GM12878 (cell line): ENCODE data around the gene WWOX. TPM values are rescaled to one million over a fixed set of nuclear protein-coding genes. Genes with fewer than 3 reads are reported as not detected.

Experiments used
- ATAC-seq: fragments of 200-7000 bp; cut with Tn5 transposase; 3 replicates; pipeline ENCODE4 v1.9.1; 2020; ENCODE audit warnings: mild to moderate bottlenecking, moderate library complexity
- BruUV-seq: library from RNA; stranded (reverse); fragments of 400-500 nt; replicated peaks from 2 replicates; lab custom pipeline; 2021; lab: Mats Ljungman, UMichigan
- CTCF ChIA-PET: fragments of 300-600 bp; sonication (Branson Sonifier 250); formaldehyde crosslinking; extraction: SDS; loops from one replicate; lab custom pipeline; 2021; ENCODE audit warnings: inconsistent platforms; lab: Yijun Ruan, JAX
- POLR2A ChIA-PET: fragments of 350-600 bp; formaldehyde crosslinking; extraction: SDS; loops from one replicate; lab custom pipeline; 2021; ENCODE audit warnings: inconsistent platforms; lab: Charles Lee
- RAD21 ChIA-PET: fragments of 300-600 bp; sonication (Branson Sonifier 250); formaldehyde crosslinking; loops from one replicate; lab custom pipeline; 2023; ENCODE audit warnings: antibody characterized with exemption; ENCODE audit not compliant: unreplicated experiment; lab: Charles Lee
- SMC1A ChIA-PET: fragments of 300-600 bp; sonication (Branson Sonifier 250); formaldehyde crosslinking; loops from one replicate; lab custom pipeline; 2023; ENCODE audit not compliant: unreplicated experiment, uncharacterized antibody; lab: Charles Lee
- DNase-seq: peaks from one replicate; pipeline ENCODE4 v3.0.0-alpha.2; 2011; ENCODE audit warnings: low read depth, low spot score
- FAIRE-seq: peaks from 3 replicates; lab custom pipeline; 2011; peaks lifted over from hg19 to GRCh38; lab: Jason Lieb, UNC
- H2AFZ ChIP-seq: 2 replicates; pipeline ENCODE4 v1.6.0; 2011; ENCODE audit warnings: low read depth, low read length, control low read depth; ENCODE audit not compliant: control insufficient read depth
- H3K27ac ChIP-seq: 2 replicates; pipeline ENCODE4 v1.5.1; 2011; ENCODE audit warnings: control low read depth; ENCODE audit not compliant: control insufficient read depth, insufficient read depth
- H3K27me3 ChIP-seq, 2 experiments: replicated peaks in 1 of 2; 2 replicates each; pipeline versions ENCODE4 v1.6.0 to v1.6.1; 2011; ENCODE audit warnings: low read length in 1 of 2; ENCODE audit not compliant: control insufficient read depth in 2 of 2, insufficient read depth in 2 of 2
- H3K36me3 ChIP-seq, 2 experiments: 2 replicates each; pipeline ENCODE4 v1.5.1; 2011; ENCODE audit warnings: low read length in 1 of 2; ENCODE audit not compliant: control insufficient read depth in 2 of 2, insufficient read depth in 2 of 2
- H3K4me1 ChIP-seq: 2 replicates; pipeline ENCODE4 v1.6.1; 2011; ENCODE audit warnings: mild to moderate bottlenecking, low read length, moderate library complexity, mixed read lengths; ENCODE audit not compliant: control insufficient read depth, insufficient read depth
- H3K4me2 ChIP-seq: 2 replicates; pipeline ENCODE4 v1.6.0; 2011; ENCODE audit warnings: control low read depth; ENCODE audit not compliant: control insufficient read depth, insufficient read depth
- H3K4me3 ChIP-seq: fragments of 200-600 bp; sonication (generic); 2 replicates; pipeline ENCODE4 v1.5.1; 2016
- H3K79me2 ChIP-seq: 2 replicates; pipeline ENCODE4 v1.6.0; 2011; ENCODE audit warnings: low read length; ENCODE audit not compliant: control insufficient read depth, insufficient read depth
- H3K9ac ChIP-seq: 2 replicates; pipeline ENCODE4 v1.8.0; 2011; ENCODE audit warnings: low read length, control low read depth, mixed read lengths; ENCODE audit not compliant: control insufficient read depth, insufficient read depth
- H3K9me3 ChIP-seq: replicated peaks from 3 replicates; pipeline ENCODE4 v1.5.1; 2011; ENCODE audit warnings: mild to moderate bottlenecking, low read length; ENCODE audit not compliant: control insufficient read depth, insufficient read depth
- H4K20me1 ChIP-seq: 2 replicates; pipeline ENCODE4 v1.6.0; 2011; ENCODE audit not compliant: control insufficient read depth, insufficient read depth
- ASH2L ChIP-seq: fragments of 300-600, 200-600 bp; sonication (generic); IDR thresholded peaks from 2 replicates; pipeline ENCODE4 v1.6.1; 2017; ENCODE audit warnings: low read depth, mild to moderate bottlenecking, borderline replicate concordance
- FOXK2 ChIP-seq: fragments of 450-650 bp; IDR thresholded peaks from 2 replicates; pipeline ENCODE4 v1.6.1; 2017; ENCODE audit warnings: mild to moderate bottlenecking, moderate library complexity
- JUND ChIP-seq: IDR thresholded peaks from 2 replicates; pipeline ENCODE4 v1.6.1; 2012; ENCODE audit warnings: low read depth, mild to moderate bottlenecking, low read length, improper control_type of control experiment, moderate library complexity
- KAT2A ChIP-seq: conservative IDR thresholded peaks from 2 replicates; pipeline ENCODE4 v1.6.1; 2011; ENCODE audit warnings: low read depth, low read length; ENCODE audit not compliant: control insufficient read depth
- KDM1A ChIP-seq: fragments of 200-600 bp; sonication (generic); IDR thresholded peaks from 2 replicates; pipeline ENCODE4 v1.6.1; 2016; ENCODE audit warnings: borderline replicate concordance
- MTA3 ChIP-seq: IDR thresholded peaks from 2 replicates; pipeline ENCODE4 v1.6.1; 2012; ENCODE audit warnings: low read length, inconsistent platforms, borderline replicate concordance
- RAD21 ChIP-seq: IDR thresholded peaks from 2 replicates; pipeline ENCODE4 v1.6.1; 2011; ENCODE audit warnings: mild to moderate bottlenecking, low read depth, low read length, moderate library complexity; ENCODE audit not compliant: insufficient read depth
- RBBP5 ChIP-seq: fragments of 200-600 bp; sonication (generic); conservative IDR thresholded peaks from 2 replicates; pipeline ENCODE4 v1.6.1; 2016
- SUPT20H ChIP-seq: IDR thresholded peaks from 2 replicates; pipeline ENCODE4 v1.6.1; 2011; ENCODE audit warnings: low read depth, mild to moderate bottlenecking, low read length, moderate library complexity, borderline replicate concordance; ENCODE audit not compliant: control insufficient read depth
- TAF1 ChIP-seq: IDR thresholded peaks from 2 replicates; pipeline ENCODE4 v1.6.1; 2011; ENCODE audit warnings: mild to moderate bottlenecking, low read depth, low read length, borderline replicate concordance
- TCF12 ChIP-seq: IDR thresholded peaks from 2 replicates; pipeline ENCODE4 v1.6.1; 2011; ENCODE audit warnings: low read depth, mild to moderate bottlenecking, low read length
- TCF7 ChIP-seq: IDR thresholded peaks from 2 replicates; pipeline ENCODE4 v1.6.1; 2014; ENCODE audit warnings: antibody characterized with exemption, borderline replicate concordance
- YBX1 ChIP-seq: fragments of 450-650 bp; IDR thresholded peaks from 2 replicates; pipeline ENCODE4 v1.6.1; 2016; ENCODE audit warnings: antibody characterized with exemption
- WGBS: methylation state at CpG from one replicate; pipeline ENCODE4 v1.1.6; 2016; ENCODE audit warnings: low lambda C conversion rate; ENCODE audit not compliant: insufficient replicate concordance, insufficient coverage; ENCODE audit errors: missing lambda C conversion rate; 5-methylcytosine and 5-hydroxymethylcytosine counted together
- in situ Hi-C: fragments of 300-500 bp; cut with MboI; formaldehyde crosslinking; loops from 9 replicates; pipeline ENCODE4 v1.14.3; 2018; ENCODE audit warnings: mixed read lengths
- intact Hi-C: fragments of 100-400 bp; cut with micrococcal nuclease; formaldehyde crosslinking; loops from one replicate; pipeline ENCODE4 v1.14.2; 2022; ENCODE audit not compliant: unreplicated experiment
- polyA plus RNA-seq, 11 experiments: library from polyadenylated mRNA; depleted of rRNA in 4 of 11; unstranded in 6 of 11; stranded (reverse) in 5 of 11; fragments of >200 nt; fragmentation: Nextera tagmentation in 4 of 11; fragmentation: Illumina TruSeq in 1 of 11; extraction: Ambion mirVana in 4 of 11; extraction: Trizol in 1 of 11; gene quantifications; 1 replicate in 1 of 11; 2 replicates in 10 of 11; pipeline versions ENCODE4 v1.2.1 to v1.2.3, GENCODE V29; 2011 to 2016; ENCODE audit warnings: inconsistent platforms in 2 of 11, missing spikeins in 2 of 11, low read depth in 1 of 11
- total RNA-seq, 4 experiments: library from RNA; depleted of rRNA in 3 of 4; stranded (reverse); fragments of >200 nt in 3 of 4; fragmentation: Illumina TruSeq in 1 of 4; extraction: Trizol in 1 of 4; gene quantifications; 2 replicates each; pipeline versions ENCODE4 v1.2.1 to v1.2.3, GENCODE V29; 2013 to 2021
- TF ChIP-seq, protein P1 (sequence below): fragments of 450-650 bp; IDR thresholded peaks from 2 replicates; pipeline ENCODE4 v1.6.1; 2017; ENCODE audit warnings: antibody characterized with exemption, mild to moderate bottlenecking, moderate library complexity
- TF ChIP-seq, protein P2 (sequence below): IDR thresholded peaks from 2 replicates; pipeline ENCODE4 v1.6.1; 2012; ENCODE audit warnings: mild to moderate bottlenecking, low read depth, low read length

Gene WWOX
- total and polyA plus RNA-seq, 10 of the 15 experiments (the other 5 are each of a cell fraction or from before 2014, with no cell fraction given) = 2.8 to 24.4 (median 17.8) TPM

DNA sequence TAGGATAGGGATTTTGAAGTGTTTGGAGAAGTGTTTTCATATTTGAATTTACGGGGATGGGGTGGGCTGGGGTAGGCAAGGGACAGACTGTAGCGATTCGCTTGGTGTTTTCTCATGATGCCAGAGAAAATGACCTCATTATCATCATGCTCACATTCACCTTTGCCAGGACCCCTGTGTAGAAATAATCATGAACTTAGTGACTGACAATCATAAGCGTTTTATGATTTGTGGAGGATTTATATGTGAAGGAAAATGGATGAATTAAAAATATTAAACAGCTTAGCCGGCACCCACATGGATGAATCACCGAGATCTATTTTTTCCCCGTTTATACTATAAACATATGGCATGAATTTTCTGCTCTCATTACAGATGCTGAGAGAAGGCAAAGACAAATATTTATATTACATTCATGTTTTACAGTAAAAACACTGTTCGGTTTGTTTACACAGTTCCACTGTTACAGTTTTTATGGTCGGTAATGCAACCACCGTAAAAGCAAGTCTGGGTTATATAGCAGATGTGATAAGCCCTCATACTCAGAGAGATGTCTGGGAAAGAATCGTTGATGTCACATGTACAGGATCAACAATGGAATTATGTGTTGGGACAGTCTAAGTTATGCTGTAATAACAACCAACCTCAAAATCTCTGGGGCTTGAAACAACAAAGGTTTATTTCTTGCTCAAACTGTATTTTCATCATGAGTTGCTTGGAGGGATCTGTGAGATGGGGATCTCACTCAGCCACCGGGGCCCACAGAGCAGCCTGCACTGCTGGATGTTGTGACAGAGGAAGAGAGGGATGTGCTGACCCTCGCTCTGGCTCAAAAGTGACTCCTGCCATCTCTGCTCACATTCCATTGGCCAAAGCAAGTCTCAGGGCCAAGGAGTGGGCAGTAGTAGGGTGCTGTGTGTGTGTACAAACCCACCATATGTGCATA is 85.1 kb downstream of the WWOX start:
- Histone ChIP-seq H3K4me2 (no peak overlapping the region), H3K9ac (no peak overlapping the region), H3K4me1 (no peaks in the 10 kb centered on the region; the same call in 1 of the 2 replicates), H3K9me3 (no peaks in the 10 kb centered on the region), H3K36me3 (no peaks in the 10 kb centered on the region), H3K27ac (no peak overlapping the region), H4K20me1 (no peaks in the 10 kb centered on the region), H3K79me2 (no peaks in the 10 kb centered on the region), H2AFZ (no peak overlapping the region), H3K27me3 (no peaks in the 10 kb centered on the region), H3K4me3 (no peak overlapping the region)
- FAIRE-seq = no peak
- CTCF ChIA-PET = no interaction called here
- BruUV-seq = no TSS peak
- no peak for ATAC-seq
- in situ Hi-C loops = no loop called here
- POLR2A ChIA-PET = no interaction called here
- SMC1A ChIA-PET = no interaction called here
- WGBS = 78% methylated on average over 13 of the region's 13 CpGs
- no peak for DNase-seq
- RAD21 ChIA-PET = no interaction called here
- no peak for TF ChIP-seq KAT2A
- no peak for TF ChIP-seq ASH2L
- TF ChIP-seq FOXK2 = no peak
- no peak for TF ChIP-seq YBX1
- TF ChIP-seq JUND = no peak
- TF ChIP-seq, protein P1, sequence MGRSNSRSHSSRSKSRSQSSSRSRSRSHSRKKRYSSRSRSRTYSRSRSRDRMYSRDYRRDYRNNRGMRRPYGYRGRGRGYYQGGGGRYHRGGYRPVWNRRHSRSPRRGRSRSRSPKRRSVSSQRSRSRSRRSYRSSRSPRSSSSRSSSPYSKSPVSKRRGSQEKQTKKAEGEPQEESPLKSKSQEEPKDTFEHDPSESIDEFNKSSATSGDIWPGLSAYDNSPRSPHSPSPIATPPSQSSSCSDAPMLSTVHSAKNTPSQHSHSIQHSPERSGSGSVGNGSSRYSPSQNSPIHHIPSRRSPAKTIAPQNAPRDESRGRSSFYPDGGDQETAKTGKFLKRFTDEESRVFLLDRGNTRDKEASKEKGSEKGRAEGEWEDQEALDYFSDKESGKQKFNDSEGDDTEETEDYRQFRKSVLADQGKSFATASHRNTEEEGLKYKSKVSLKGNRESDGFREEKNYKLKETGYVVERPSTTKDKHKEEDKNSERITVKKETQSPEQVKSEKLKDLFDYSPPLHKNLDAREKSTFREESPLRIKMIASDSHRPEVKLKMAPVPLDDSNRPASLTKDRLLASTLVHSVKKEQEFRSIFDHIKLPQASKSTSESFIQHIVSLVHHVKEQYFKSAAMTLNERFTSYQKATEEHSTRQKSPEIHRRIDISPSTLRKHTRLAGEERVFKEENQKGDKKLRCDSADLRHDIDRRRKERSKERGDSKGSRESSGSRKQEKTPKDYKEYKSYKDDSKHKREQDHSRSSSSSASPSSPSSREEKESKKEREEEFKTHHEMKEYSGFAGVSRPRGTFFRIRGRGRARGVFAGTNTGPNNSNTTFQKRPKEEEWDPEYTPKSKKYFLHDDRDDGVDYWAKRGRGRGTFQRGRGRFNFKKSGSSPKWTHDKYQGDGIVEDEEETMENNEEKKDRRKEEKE = no peak
- TF ChIP-seq TCF7 = no peak
- no peak for TF ChIP-seq SUPT20H
- no peak for TF ChIP-seq MTA3
- no peak for TF ChIP-seq KDM1A
- TF ChIP-seq RAD21 = no peak
- no peak for TF ChIP-seq TAF1
- no peak for TF ChIP-seq RBBP5
- TF ChIP-seq TCF12 = no peak
- TF ChIP-seq, protein P2, sequence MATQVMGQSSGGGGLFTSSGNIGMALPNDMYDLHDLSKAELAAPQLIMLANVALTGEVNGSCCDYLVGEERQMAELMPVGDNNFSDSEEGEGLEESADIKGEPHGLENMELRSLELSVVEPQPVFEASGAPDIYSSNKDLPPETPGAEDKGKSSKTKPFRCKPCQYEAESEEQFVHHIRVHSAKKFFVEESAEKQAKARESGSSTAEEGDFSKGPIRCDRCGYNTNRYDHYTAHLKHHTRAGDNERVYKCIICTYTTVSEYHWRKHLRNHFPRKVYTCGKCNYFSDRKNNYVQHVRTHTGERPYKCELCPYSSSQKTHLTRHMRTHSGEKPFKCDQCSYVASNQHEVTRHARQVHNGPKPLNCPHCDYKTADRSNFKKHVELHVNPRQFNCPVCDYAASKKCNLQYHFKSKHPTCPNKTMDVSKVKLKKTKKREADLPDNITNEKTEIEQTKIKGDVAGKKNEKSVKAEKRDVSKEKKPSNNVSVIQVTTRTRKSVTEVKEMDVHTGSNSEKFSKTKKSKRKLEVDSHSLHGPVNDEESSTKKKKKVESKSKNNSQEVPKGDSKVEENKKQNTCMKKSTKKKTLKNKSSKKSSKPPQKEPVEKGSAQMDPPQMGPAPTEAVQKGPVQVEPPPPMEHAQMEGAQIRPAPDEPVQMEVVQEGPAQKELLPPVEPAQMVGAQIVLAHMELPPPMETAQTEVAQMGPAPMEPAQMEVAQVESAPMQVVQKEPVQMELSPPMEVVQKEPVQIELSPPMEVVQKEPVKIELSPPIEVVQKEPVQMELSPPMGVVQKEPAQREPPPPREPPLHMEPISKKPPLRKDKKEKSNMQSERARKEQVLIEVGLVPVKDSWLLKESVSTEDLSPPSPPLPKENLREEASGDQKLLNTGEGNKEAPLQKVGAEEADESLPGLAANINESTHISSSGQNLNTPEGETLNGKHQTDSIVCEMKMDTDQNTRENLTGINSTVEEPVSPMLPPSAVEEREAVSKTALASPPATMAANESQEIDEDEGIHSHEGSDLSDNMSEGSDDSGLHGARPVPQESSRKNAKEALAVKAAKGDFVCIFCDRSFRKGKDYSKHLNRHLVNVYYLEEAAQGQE = no peak
- intact Hi-C loops = no loop called here
